H1 (cell line): ENCODE results near the gene DDX3Y. TPM values are rescaled to one million over a fixed set of nuclear protein-coding genes. Genes with fewer than 3 reads are reported as not detected.

Experiments used
- ASH2L ChIP-seq: fragments of 200-600, 300-600 bp; sonication (generic); IDR thresholded peaks from one replicate; pipeline ENCODE4 v1.7.1; 2017; ENCODE audit warnings: low read length
- BRCA1 ChIP-seq: IDR thresholded peaks from 2 replicates; pipeline ENCODE4 v1.6.1; 2012; ENCODE audit warnings: low read depth, low read length, improper control_type of control experiment
- CBX8 ChIP-seq: fragments of 300-800, 300-1000 bp; sonication (generic); IDR thresholded peaks from 2 replicates; pipeline ENCODE4 v1.7.1; 2016; ENCODE audit warnings: low read depth, low read length, borderline replicate concordance
- CHD2 ChIP-seq: IDR thresholded peaks from 2 replicates; pipeline ENCODE4 v1.6.1; 2012; ENCODE audit warnings: low read length, improper control_type of control experiment
- CTBP2 ChIP-seq: IDR thresholded peaks from 2 replicates; pipeline ENCODE4 v1.7.0; 2011; ENCODE audit warnings: borderline replicate concordance, mild to moderate bottlenecking, moderate library complexity, mixed read lengths, low read length; ENCODE audit not compliant: insufficient read depth, insufficient read length
- GTF2F1 ChIP-seq: IDR thresholded peaks from 2 replicates; pipeline ENCODE4 v1.6.1; 2012; ENCODE audit warnings: low read depth, low read length, improper control_type of control experiment, borderline replicate concordance
- KDM5A ChIP-seq: fragments of 200-600 bp; IDR thresholded peaks from 2 replicates; pipeline ENCODE4 v1.7.1; 2012; ENCODE audit warnings: mild to moderate bottlenecking, low read length, inconsistent platforms, mixed read lengths
- POLR2AphosphoS5 ChIP-seq: IDR thresholded peaks from 2 replicates; pipeline ENCODE4 v1.6.1; 2011; ENCODE audit warnings: low read depth, low read length
- POU5F1 ChIP-seq: IDR thresholded peaks from 2 replicates; pipeline ENCODE4 v1.6.1; 2011; ENCODE audit warnings: low read depth, mild to moderate bottlenecking, low read length, moderate library complexity
- RBBP5 ChIP-seq: IDR thresholded peaks from 2 replicates; pipeline ENCODE4 v1.7.1; 2012; ENCODE audit warnings: low read depth, mild to moderate bottlenecking, inconsistent platforms, low read length, moderate library complexity, borderline replicate concordance
- SAP30 ChIP-seq: fragments of 300-600 bp; sonication (generic); IDR thresholded peaks from 2 replicates; pipeline ENCODE4 v1.7.1; 2012; ENCODE audit warnings: low read length, moderate library complexity, mild to moderate bottlenecking, inconsistent platforms; ENCODE audit not compliant: insufficient read depth, insufficient replicate concordance
- SIX5 ChIP-seq: IDR thresholded peaks from 2 replicates; pipeline ENCODE4 v1.6.1; 2011; ENCODE audit warnings: mild to moderate bottlenecking, low read depth, low read length
- SUZ12 ChIP-seq: fragments of 200-600 bp; sonication (generic); IDR thresholded peaks from 2 replicates; pipeline ENCODE4 v1.6.1; 2012; ENCODE audit warnings: mild to moderate bottlenecking, inconsistent platforms, low read length, moderate library complexity, mixed read lengths
- YY1 ChIP-seq: IDR thresholded peaks from 2 replicates; pipeline ENCODE4 v1.6.1; 2011; ENCODE audit warnings: low read depth, mild to moderate bottlenecking, low read length
- polyA plus RNA-seq, 7 experiments: library from polyadenylated mRNA; depleted of rRNA in 3 of 7; stranded (reverse) in 5 of 7; unstranded in 2 of 7; fragments of >200 nt in 5 of 7; fragments of 200-250 nt in 2 of 7; gene quantifications; 1 replicate in 5 of 7; 2 replicates in 1 of 7; 4 replicates in 1 of 7; pipeline versions ENCODE4 v1.2.1 to v1.2.3, GENCODE V29; 2011 to 2013; ENCODE audit warnings: missing spikeins in 2 of 7, mixed read lengths in 2 of 7
- total RNA-seq: library from RNA; stranded (reverse); fragmentation: NEBNext Ultra II Directional; extraction: Animal tissue kit (Norgen Biotek cat#: 25700); gene quantifications from 2 replicates; pipeline ENCODE4 v1.2.1, GENCODE V29; 2021

The DDX3Y gene
- total and polyA plus RNA-seq, 2 of the 8 experiments (the other 6 are each of a cell fraction or from before 2014, with no cell fraction given) = 24.5 to 118 TPM

DNA sequence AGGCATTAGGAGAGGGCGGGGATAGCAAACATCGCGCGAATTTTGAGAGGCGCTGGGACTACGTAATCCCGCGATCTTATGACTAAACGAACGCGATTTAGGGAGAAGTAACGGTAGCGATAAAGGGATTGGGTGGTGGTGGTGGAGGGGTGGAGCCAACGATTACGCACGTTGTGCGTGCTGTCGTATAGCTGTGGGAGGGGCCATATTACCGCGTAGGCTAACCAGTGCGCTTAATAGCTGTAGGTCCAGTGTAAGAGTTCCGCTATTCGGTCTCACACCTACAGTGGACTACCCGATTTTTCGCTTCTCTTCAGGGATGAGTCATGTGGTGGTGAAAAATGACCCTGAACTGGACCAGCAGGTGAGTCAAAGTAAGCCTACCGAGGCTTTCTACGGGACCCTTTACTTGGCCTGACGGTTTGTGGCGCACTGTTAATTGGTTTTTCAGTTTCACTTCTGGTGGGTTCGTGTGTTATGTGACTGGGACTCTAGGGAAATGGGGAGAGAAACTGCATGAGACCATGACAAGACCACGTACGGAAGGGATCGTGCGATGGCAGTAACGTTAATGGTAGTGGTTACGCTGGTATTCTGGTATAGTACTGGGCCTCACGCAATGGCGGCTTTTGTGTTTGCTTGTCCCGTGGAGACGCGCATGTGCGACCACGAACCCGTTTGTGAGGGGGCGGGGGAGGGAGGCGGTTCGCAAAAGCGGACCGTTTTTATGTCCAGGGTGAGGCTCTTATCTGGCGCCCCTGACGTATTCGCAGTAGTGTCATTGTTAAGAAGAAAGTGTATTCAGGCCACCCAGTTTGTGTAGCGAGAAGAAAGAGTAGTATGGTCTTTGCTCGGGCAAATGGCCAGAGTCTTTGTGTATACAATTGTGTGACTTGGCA, at the start of gene DDX3Y (continued):
- TF ChIP-seq POU5F1 = no peak
- no peak for TF ChIP-seq SIX5
- no peak for TF ChIP-seq RBBP5
- TF ChIP-seq YY1 = peak; percentile 74; the same call in 1 of the 2 replicates
- TF ChIP-seq CHD2 = peak; percentile 88
- no peak for TF ChIP-seq SAP30
- TF ChIP-seq BRCA1 = peak; percentile 70
- no peak for TF ChIP-seq ASH2L
- TF ChIP-seq POLR2AphosphoS5 = peak; percentile 89
- no peak for TF ChIP-seq CTBP2
- TF ChIP-seq SUZ12 = no peak
- TF ChIP-seq GTF2F1 = no peak
- no peak for TF ChIP-seq KDM5A
- TF ChIP-seq CBX8 = no peak
